ENCODE results near the gene OCA2. TPM values are rescaled to one million over a fixed set of nuclear protein-coding genes. Genes with fewer than 3 reads are reported as not detected.

OCA2 gene
- total RNA-seq, 1 donor from 2014 or later: 1.0 TPM

DNA sequence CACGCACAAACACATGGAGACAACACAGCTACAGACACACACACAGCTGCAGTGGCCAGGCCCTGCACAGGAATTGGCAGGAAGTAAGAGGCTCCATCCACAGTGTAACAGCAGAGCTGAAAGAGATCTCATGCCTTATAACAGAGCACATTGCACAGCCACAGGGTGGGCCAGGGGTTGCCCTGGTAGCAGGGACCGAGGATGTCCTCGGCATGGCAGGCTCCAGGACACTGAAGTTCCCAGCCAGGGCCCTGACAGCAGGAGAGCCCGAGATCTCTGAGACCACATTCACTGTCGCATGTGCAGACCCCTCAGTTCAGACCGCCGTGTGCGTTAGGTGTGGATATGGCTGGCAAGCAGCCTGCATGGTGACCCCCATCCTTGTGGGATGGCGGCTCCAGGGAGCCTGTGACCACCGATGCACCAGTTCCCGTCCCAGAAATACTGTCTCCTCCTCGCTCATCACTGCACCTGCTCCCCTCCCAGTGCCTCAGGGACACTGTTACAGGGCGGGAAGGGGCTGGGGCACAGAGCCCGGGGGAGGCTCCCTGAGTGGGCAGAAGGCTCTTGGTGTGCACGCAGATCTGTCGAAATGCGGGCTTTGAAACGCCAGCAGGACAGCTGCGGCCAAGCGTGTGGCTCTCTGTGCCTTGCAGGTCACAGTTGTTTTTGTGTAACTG, 1.5 kb upstream of the OCA2 start:
- Mint-ChIP-seq H3K27me3 (ENCODE audit: low read depth) (peaks cover 90% of the 10 kb centered on the region), H3K9me3 (no peaks in the 10 kb centered on the region), H3K27ac (no peak overlapping the region), H3K36me3 (no peaks in the 10 kb centered on the region), H3K4me3 (no peak overlapping the region), H3K4me1 (peaks cover 24% of the 10 kb centered on the region)
- DNase-seq (ENCODE audit: low spot score in 2 of 2, unreplicated experiment in 2 of 2): no peak
- TF ChIP-seq, protein P1, sequence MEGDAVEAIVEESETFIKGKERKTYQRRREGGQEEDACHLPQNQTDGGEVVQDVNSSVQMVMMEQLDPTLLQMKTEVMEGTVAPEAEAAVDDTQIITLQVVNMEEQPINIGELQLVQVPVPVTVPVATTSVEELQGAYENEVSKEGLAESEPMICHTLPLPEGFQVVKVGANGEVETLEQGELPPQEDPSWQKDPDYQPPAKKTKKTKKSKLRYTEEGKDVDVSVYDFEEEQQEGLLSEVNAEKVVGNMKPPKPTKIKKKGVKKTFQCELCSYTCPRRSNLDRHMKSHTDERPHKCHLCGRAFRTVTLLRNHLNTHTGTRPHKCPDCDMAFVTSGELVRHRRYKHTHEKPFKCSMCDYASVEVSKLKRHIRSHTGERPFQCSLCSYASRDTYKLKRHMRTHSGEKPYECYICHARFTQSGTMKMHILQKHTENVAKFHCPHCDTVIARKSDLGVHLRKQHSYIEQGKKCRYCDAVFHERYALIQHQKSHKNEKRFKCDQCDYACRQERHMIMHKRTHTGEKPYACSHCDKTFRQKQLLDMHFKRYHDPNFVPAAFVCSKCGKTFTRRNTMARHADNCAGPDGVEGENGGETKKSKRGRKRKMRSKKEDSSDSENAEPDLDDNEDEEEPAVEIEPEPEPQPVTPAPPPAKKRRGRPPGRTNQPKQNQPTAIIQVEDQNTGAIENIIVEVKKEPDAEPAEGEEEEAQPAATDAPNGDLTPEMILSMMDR (IDR thresholded peaks at IDR 0.05; ENCODE audit: unreplicated experiment): no peak

DNA sequence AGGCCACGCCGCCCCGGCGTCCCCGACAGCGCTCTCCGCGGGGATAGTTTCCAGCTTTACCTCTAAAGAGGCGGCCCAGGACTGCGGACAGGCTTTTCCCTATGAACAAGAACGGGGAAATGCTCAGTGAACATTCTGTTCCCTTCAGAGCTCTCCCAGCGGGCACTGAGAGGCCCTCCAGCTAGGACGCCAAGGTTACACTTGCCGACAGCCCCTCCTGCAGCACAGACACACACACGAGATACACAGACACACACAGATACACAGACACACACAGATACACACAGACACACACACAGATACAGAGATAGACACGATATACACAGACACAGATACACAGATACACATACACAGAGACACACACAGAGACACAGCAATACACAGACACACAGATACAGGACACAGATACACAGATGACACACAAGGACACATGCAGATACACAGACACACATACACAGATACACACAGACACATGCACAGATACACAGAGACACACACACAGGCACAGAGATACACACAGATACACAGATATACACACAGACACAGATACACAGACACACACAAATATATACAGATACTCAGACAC, 533 bp upstream of the OCA2 start:
- H3K4me3 Mint-ChIP-seq: peak overlapping the region; percentile 4
- no peak overlapping the region for H3K27ac Mint-ChIP-seq
- TF ChIP-seq, protein P1 (IDR thresholded peaks at IDR 0.05; ENCODE audit: unreplicated experiment): no peak
- peaks cover 92% of the 10 kb centered on the region for H3K27me3 Mint-ChIP-seq (ENCODE audit: low read depth)
- no peaks in the 10 kb centered on the region for H3K9me3 Mint-ChIP-seq
- DNase-seq (ENCODE audit: low spot score in 2 of 2, unreplicated experiment in 2 of 2): no peak
- H3K36me3 Mint-ChIP-seq: no peaks in the 10 kb centered on the region
- H3K4me1 Mint-ChIP-seq: peaks cover 28% of the 10 kb centered on the region

DNA sequence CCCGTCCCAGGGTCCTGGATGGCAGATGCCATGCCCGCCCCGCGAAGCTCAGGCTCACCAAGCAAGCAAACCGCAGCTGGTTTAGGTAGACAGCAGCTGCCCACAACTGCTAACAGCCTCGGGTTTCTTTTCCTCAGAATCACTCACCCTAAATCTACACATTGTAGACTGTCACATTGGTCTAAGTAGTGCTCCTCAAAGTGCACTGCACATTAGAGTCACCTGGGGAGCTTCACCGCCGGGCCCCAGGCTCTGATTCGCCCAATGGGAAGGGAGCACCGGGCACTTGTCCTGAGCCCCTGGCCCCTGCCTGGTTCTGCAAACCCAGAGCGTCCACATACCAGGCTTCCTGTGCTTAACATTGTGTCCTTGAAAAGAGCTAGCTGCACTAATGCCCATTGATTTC, 752 bp downstream of the OCA2 start:
- H3K9me3 Mint-ChIP-seq: no peaks in the 10 kb centered on the region
- no peaks in the 10 kb centered on the region for H3K36me3 Mint-ChIP-seq
- H3K4me3 Mint-ChIP-seq: peak overlapping the region; percentile 54
- TF ChIP-seq, protein P1 (IDR thresholded peaks at IDR 0.05; ENCODE audit: unreplicated experiment): no peak
- H3K4me1 Mint-ChIP-seq: peaks cover 28% of the 10 kb centered on the region
- peaks cover 92% of the 10 kb centered on the region for H3K27me3 Mint-ChIP-seq (ENCODE audit: low read depth)
- DNase-seq (ENCODE audit: low spot score in 2 of 2, unreplicated experiment in 2 of 2): no peak
- no peak overlapping the region for H3K27ac Mint-ChIP-seq

DNA sequence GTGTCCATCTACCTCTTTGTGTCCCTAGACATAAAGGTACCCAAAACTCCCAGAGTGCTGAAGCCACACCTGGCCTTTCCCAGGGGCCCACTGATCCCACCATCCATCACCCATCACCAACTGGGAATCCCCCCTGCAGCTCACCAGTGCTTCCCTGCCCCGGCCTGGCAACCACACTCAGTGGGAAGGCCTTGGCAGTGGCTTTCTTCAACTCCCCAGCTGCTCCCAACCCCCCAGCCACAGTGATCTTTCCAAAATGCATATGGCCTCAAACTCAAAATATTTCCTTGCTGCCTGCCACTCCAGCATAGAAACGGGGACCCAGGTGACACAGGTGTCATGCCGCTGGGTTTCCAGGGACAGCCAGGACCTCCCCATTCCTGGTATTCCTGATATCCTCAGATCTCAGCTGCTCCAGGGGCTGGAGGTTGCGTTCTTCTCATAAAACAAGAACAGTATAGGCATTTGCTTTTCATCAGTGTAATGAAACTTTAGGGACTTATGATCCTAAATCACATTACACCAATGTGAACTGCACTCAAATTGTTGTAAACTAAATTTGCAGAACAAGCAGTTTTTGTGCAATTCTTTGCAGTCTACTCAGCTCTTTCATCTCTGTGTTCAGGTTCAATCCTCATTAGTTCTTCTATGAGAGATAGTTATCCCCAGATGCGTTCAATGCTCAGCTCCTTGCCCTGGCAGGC, 1.3 kb downstream of the OCA2 start:
- Mint-ChIP-seq H3K27ac (no peak overlapping the region), H3K36me3 (no peaks in the 10 kb centered on the region), H3K4me3 (peak overlapping the region; percentile 54), H3K9me3 (no peaks in the 10 kb centered on the region), H3K27me3 (ENCODE audit: low read depth) (peaks cover 92% of the 10 kb centered on the region), H3K4me1 (peaks cover 28% of the 10 kb centered on the region)
- no peak for DNase-seq (ENCODE audit: low spot score in 2 of 2, unreplicated experiment in 2 of 2)
- TF ChIP-seq, protein P1 (IDR thresholded peaks at IDR 0.05; ENCODE audit: unreplicated experiment): no peak

DNA sequence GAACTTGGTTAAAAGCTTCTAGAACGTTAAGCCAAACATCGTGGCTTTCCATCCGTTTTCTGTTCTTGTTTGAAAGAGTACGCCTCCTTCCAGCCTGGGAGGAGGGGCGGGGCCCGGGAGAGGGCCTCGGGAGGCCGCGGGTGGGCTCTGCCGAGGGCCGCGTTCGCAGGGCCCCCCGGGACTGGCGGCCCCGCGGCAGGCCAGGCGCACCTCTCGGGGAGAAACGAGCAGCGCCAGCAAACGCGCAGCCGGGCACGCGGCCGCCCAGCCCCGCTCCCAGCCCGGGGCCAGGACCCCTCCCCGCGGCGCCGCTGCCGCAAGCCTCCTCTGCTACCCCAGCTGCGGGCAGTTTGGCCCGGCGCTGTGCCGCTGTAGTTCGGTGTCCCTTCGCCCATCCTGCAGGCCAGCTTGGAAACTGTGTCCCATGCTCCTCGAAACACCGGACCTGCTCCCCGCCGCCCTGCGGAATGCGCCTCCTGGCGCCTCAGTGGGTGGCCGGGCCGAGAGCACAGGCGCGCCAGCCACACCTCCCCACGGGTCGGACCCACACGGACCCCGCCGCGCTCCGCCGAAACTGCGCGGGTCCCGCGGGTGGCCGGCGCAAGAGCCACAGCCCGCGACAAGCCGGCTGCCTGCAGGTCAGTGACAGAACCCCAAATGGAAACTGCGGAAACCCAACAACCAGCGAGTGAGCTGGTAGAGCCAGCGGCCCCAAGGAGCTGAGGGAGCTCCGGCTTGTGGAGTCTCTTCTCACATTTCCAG, 2.3 kb downstream of the OCA2 start:
- H3K4me1 Mint-ChIP-seq: peaks cover 28% of the 10 kb centered on the region
- peak in 1 of 2 experiments; percentile 61 for DNase-seq (ENCODE audit: low spot score in 2 of 2, unreplicated experiment in 2 of 2)
- no peaks in the 10 kb centered on the region for H3K9me3 Mint-ChIP-seq
- peak overlapping the region; percentile 78 for H3K4me3 Mint-ChIP-seq
- TF ChIP-seq, protein P1 (IDR thresholded peaks at IDR 0.05; ENCODE audit: unreplicated experiment): no peak
- no peaks in the 10 kb centered on the region for H3K36me3 Mint-ChIP-seq
- H3K27ac Mint-ChIP-seq: no peak overlapping the region
- H3K27me3 Mint-ChIP-seq (ENCODE audit: low read depth): peaks cover 90% of the 10 kb centered on the region

Measured in mesothelial cell of epicardium (in vitro differentiated cells).